K562 (cell line): ENCODE data around the gene ZDHHC5. TPM values are rescaled to one million over a fixed set of nuclear protein-coding genes. Genes with fewer than 3 reads are reported as not detected.

ENCODE experiments used
- CBFA2T2 ChIP-seq: fragments of 450-650 bp; conservative IDR thresholded peaks from 2 replicates; pipeline ENCODE4 v1.6.1; 2017; ENCODE audit warnings: mild to moderate bottlenecking
- CREB3L1 ChIP-seq: fragments of 450-650 bp; IDR thresholded peaks from 2 replicates; pipeline ENCODE4 v1.6.1; 2014; ENCODE audit warnings: low read depth, mild to moderate bottlenecking, moderate library complexity, borderline replicate concordance
- CREM ChIP-seq: IDR thresholded peaks from 2 replicates; pipeline ENCODE4 v1.6.1; 2014; ENCODE audit warnings: antibody characterized with exemption, low read depth
- GTF3C2 ChIP-seq: IDR thresholded peaks from 3 replicates; pipeline ENCODE4 v1.6.1; 2011; ENCODE audit warnings: borderline replicate concordance, mild to moderate bottlenecking, moderate library complexity; ENCODE audit not compliant: insufficient read length; ENCODE audit errors: extremely low read depth
- HNRNPL ChIP-seq: fragments of 200-400 bp; formaldehyde crosslinking; IDR thresholded peaks from 2 replicates; pipeline ENCODE4 v1.6.1; 2017; ENCODE audit warnings: low read depth, mild to moderate bottlenecking, low read length
- NCOA6 ChIP-seq: fragments of 450-650 bp; IDR thresholded peaks from 2 replicates; pipeline ENCODE4 v1.6.1; 2017; ENCODE audit warnings: mild to moderate bottlenecking
- PATZ1 ChIP-seq: fragments of 250-450 bp; sonication (Bioruptor Pico); IDR thresholded peaks from 2 replicates; pipeline ENCODE4 v1.5.0; 2020; ENCODE audit warnings: mild to moderate bottlenecking, borderline replicate concordance
- PYGO2 ChIP-seq: fragments of 450-650 bp; IDR thresholded peaks from 2 replicates; pipeline ENCODE4 v1.6.1; 2016; ENCODE audit warnings: mild to moderate bottlenecking, missing genetic modification characterization, moderate library complexity, missing compliant biosample characterization
- TRIM24 ChIP-seq, 2 experiments: fragments of 450-650 bp; IDR thresholded peaks; 2 replicates each; pipeline ENCODE4 v1.6.1; 2016
- ZBTB26 ChIP-seq: fragments of 450-650 bp; formaldehyde crosslinking; IDR thresholded peaks from 2 replicates; pipeline ENCODE4 v1.4.0; 2022; ENCODE audit warnings: missing genetic modification characterization
- ZBTB49 ChIP-seq: sonication (generic); formaldehyde crosslinking; IDR thresholded peaks from 2 replicates; pipeline ENCODE4 v1.8.0; 2022; ENCODE audit warnings: missing genetic modification reagents, mild to moderate bottlenecking, borderline replicate concordance
- ZNF277 ChIP-seq: fragments of 250-450 bp; sonication (Bioruptor Pico); IDR thresholded peaks from 2 replicates; pipeline ENCODE4 v1.8.0; 2022; ENCODE audit warnings: inconsistent platforms, mild to moderate bottlenecking, moderate library complexity, borderline replicate concordance
- ZNF436 ChIP-seq: fragments of 250-450, 450-650 bp; sonication (Bioruptor Pico); formaldehyde crosslinking; IDR thresholded peaks from 2 replicates; pipeline ENCODE4 v1.7.0; 2020; ENCODE audit warnings: mild to moderate bottlenecking
- ZNF707 ChIP-seq: fragments of 250-450 bp; sonication (Bioruptor Pico); conservative IDR thresholded peaks from 2 replicates; pipeline ENCODE4 v1.8.0; 2022; ENCODE audit warnings: inconsistent platforms, mild to moderate bottlenecking, moderate library complexity
- polyA plus RNA-seq, 8 experiments: library from polyadenylated mRNA; depleted of rRNA in 4 of 8; stranded (reverse) in 5 of 8; unstranded in 3 of 8; fragments of >200 nt; fragmentation: Nextera tagmentation in 2 of 8; fragmentation: Illumina TruSeq in 1 of 8; extraction: Ambion mirVana in 2 of 8; extraction: Trizol in 1 of 8; gene quantifications; 2 replicates each; pipeline versions ENCODE4 v1.2.1 to v1.2.3, GENCODE V29; 2011 to 2014; ENCODE audit warnings: inconsistent platforms in 1 of 8, missing spikeins in 1 of 8
- total RNA-seq, 7 experiments: library from RNA; depleted of rRNA in 6 of 7; stranded (reverse); fragments of >200 nt in 6 of 7; fragmentation: Illumina TruSeq in 2 of 7; extraction: Trizol in 2 of 7; gene quantifications; 2 replicates each; pipeline versions ENCODE4 v1.2.1 to v1.2.3, GENCODE V29; 2011 to 2021; ENCODE audit warnings: low replicate concordance in 1 of 7

ZDHHC5 gene
- total and polyA plus RNA-seq, 9 of the 15 experiments (the other 6 are each of a cell fraction or from before 2014, with no cell fraction given) = 3.8 to 64.2 (median 35.9) TPM

- TF ChIP-seq GTF3C2 (no peak), ZBTB26 (CRISPR knock-in tag) (no peak; the same call in 1 of the 2 replicates), NCOA6 (no peak), ZNF277 (CRISPR knock-in tag) (no peak), PYGO2 (tag) (no peak), CREM (peak; percentile 90), ZNF707 (CRISPR knock-in tag) (no peak), ZBTB49 (peak; percentile 17; the same call in 1 of the 2 replicates), CREB3L1 (peak; percentile 90), ZNF436 (CRISPR knock-in tag) (peak; percentile 64; the same call in 1 of the 2 replicates), HNRNPL (no peak), CBFA2T2 (peak; percentile 45), PATZ1 (CRISPR knock-in tag) (no peak), TRIM24 (IDR thresholded peaks at IDR 0.05) (peak in 1 of 2 experiments; percentile 99; a peak in 3 of 4 replicates)
Observed at GRCh38 chr11:57741132-57742086, 73.5 kb downstream of the ZDHHC5 start, which contains the start of gene SELENOH (continued).
